Inflammatory macrophage (primary cell): ENCODE measurements around the gene TNFRSF13B.
"Not testable (repeated sequence)": the region's sequence is repeated elsewhere in the genome, so short reads cannot be mapped to it uniquely, and the experiment has no call there.

ENCODE experiments used
- DNase-seq, 2 donors: peaks; one replicate each; pipeline ENCODE4 v3.0.0-alpha.2; 2020 to 2022

Gene TNFRSF13B

GRCh38 chr17:17004997-17005614, 33.2 kb upstream of the TNFRSF13B start:
- not testable (repeated sequence) for DNase-seq

- no peak for DNase-seq
Measured at GRCh38 chr17:17004251-17004996, 32.5 kb upstream of the TNFRSF13B start.

DNA sequence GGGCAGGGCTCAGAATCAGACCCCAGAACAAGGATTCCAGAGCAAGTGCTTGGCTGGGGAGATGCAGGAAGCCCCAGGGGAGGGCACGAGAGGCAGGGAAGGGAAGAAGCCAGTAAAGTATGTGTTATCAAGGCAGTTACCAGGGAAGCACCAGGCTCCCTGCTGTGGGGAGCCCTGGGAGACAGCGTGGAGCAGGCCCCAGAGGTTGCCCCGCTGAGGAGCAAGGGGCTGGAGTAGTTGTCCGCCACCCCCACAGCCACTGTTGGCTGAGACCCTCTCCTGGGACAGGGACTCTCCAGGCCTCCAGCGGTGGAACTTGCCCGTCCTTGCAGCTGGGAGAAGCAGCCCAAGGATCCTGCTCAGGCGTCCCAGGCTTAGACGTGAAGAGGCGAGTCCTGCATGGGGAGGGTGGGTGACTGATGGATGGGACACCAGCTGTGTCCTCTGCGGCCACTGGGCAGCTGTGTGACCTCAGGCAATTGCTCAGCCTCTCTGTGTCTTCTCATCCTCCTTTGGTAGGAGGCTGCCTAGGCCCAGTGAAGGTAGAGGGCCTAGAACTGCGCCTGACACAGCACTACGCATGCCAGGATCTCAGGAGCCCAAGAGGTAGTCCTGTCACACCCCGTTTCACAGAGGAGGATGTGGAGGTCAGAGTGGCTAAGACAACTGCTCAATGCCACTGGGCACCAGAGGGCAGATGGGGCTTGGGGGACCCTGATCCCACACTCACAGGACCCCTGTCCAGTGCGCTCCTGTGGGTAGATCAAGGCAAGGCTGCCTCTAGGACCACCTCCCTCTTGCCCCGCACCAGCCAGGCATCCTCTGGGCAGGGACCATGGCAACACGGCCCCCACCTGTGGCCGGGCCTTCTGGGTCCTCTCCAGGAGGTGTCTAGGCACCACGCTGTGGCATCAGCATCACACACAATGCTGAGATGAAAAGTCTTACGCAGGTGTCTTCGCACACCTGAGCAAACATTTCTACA, 31.1 kb upstream of the TNFRSF13B start:
- not testable (repeated sequence) for DNase-seq

DNA sequence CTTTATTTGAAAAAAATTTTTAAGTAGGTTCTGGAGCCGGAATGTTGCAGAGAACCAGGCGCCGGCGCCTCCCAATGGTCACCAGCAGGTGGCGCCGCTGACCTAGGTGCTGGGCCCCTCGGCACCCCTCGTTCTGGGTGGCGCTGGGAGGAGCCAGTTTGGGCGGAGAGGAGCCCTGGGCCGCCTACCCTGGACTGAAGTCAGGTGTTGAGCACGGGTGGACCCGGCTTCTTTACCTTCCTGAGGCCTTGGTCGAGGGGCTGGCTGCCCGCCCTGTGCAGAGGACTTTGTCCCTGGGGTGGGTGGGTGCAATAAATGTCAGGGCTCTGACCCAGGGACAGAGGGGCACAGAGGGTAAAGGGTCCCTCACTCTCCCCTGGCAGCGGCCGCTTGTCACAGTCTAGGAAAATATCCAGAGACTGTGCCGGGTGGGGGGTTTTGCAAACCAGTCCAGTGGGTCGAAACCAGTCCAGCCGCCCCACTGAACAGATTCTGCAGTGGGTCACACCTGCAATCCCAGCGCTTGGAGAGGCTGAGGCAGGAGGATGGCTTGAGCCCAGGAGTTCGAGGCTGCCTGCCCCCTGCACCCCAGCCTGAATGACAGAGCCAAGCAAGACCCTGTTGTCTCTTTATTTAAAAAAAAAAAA, 30.1 kb upstream of the TNFRSF13B start:
- DNase-seq: peak; percentile 53 to 62

DNA sequence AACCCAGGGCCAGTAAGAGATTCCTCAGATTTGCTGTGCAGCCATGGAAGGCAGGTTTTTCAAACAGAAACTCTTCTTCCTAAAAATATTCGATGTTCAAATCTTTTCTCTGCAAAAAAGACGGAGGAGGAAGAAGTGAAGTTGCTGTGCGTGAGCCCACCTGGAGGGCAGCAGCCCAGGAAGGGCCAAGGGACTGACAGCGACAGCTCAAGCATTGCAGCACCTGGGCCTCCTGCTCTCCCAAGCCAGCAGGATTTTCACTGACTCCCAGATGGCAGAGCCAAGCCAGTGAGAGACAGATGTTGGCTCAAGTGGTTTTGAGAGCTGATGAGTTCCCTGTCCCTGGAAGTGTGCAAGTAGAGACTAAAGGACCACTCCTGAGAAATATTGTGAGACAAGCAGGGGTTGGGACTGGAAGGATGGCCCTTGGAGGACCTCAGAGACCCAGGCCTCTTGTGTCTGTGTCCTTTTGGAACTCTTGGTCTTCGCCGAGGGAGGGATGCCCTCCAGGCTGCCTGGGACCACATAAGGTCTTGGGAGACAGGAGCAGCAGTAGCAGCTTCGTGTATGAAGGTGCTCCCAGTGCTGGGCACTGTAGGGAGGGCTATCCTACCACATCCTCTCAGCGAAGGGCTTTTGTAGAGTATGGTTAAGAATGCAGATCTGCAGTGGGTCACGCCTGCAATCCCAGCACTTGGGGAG, 29.3 kb upstream of the TNFRSF13B start:
- DNase-seq: no peak

GRCh38 chr17:16999931-17000625, 28.2 kb upstream of the TNFRSF13B start:
- DNase-seq: no peak

- DNase-seq: no peak
Measured at GRCh38 chr17:16997514-16998429, 25.9 kb upstream of the TNFRSF13B start.

GRCh38 chr17:16996726-16997125, 24.8 kb upstream of the TNFRSF13B start:
- DNase-seq: not testable (repeated sequence)

GRCh38 chr17:16995930-16996329, 24.0 kb upstream of the TNFRSF13B start:
- DNase-seq: no peak

DNA sequence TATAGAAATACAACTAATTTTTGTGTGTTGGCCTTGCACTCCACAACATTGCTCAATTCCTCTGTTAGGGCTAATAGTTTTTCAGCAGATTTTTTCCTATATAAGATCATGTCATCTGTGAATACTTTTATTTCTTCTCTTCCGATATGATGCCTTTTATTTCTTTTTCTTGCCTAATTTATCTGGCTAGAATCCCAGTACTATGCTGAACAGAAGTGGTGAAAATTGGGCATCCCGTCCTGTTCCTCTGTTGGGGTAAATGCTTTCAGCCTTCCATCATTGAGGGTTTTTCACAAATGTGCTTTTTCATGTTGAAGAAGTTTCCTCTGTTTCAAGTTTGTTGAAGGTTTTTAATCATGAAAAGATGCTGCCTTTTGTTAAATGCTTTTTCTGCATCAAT, 22.7 kb upstream of the TNFRSF13B start:
- DNase-seq: no peak

DNA sequence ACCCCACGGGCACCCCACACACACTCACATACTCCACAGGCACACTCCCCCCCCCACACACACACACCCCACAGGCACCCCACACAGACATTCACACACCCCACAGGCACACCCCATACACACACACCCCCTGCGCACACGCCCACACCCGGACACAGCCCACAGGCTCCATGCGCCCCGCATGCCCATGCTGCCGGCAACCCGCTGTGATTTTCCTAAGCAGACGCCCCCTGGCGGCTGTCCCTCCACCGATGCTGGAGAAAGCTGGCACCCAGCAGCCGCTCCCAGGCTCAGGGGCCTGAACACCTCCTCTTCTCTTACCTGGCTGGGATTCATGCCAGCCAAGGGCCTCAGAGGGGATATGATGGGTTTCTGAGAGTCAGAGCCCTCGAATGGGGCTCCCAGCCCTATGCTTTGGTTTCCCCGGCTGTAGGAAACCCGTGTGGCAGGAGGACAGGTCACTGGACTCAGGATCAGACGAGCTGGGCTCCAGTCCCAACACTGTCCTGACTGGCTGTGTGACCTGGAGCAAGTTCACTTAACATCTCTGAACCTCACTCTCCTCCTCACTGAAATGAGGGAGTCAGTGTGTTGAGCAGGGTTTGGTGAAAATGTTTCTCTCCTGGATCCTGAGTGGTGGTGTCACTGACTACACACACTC, 19.6 kb upstream of the TNFRSF13B start:
- DNase-seq: peak; percentile 55 to 76

- DNase-seq: no peak
Measured at GRCh38 chr17:16989953-16990860, 18.3 kb upstream of the TNFRSF13B start.

DNA sequence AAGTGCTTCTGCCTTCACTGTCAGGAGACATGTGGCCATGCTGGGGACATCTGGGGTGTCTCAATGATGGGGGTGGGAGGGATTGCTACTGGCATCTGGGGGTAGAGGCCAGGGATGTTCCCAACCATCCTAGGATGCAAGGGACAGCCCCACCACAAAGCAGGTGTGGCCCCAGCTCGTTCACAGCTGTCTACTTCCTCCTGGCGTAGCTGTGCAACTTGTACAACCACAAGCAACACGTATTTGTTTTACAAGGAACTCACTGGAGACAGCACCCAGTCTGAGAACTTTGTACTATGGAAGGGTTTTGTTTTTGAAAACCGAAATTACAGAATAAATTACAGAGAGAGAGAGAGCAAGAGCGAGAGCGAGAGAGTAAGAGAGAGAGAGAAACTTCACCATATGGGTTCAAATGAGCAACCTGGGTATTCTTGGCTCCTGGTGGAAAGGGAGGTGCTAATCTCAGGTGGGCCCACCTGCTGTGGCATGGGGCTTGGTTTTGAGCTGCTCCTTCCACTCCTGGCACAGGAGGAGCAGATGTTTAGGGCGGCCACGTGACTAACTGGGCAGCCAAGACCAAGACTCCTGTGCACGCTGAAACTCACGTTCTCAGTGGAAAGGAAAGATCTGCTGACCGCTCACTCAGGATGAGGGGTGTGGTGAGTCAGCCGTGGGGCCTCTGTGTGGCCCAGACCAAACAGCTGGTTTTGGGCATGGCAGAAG, 17.5 kb upstream of the TNFRSF13B start:
- peak; percentile 12 to 14 for DNase-seq

DNA sequence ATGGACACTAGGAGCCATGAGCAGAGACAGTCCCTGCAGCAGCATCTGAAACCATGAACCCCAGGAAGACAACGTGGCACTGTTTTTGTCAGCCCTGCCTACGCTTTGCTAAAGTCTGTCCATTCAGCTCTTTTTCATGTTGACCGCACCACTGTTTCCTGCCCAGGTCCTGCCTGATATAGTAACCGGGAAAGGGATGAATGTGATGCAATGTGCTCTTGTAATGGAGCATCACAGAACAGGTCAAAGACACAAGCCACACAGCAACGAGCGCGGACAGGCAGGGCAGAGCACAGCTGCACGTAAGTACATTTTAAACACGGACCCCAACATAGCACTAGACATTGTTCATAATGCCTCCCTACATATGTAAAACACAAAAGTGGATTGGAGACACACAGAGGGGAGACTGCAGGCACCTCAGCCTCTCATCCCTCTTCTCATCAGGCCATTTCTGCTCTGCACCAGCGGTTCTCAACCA, 16.9 kb upstream of the TNFRSF13B start:
- peak in 1 of 2 donors; percentile 25 for DNase-seq

GRCh38 chr17:16987830-16988601, 16.1 kb upstream of the TNFRSF13B start:
- DNase-seq: peak; percentile 89 to 90

- DNase-seq: peak in 1 of 2 donors; percentile 10
Measured at GRCh38 chr17:16987066-16987829, 15.3 kb upstream of the TNFRSF13B start.
